ENCODE results near the gene ADAMTSL1. TPM values are rescaled to one million over a fixed set of nuclear protein-coding genes. Genes with fewer than 3 reads are reported as not detected.

The ADAMTSL1 gene
- total and polyA plus RNA-seq, 2 of the 8 experiments (the other 6 are each of a cell fraction or from before 2014, with no cell fraction given) = 0.84 to 1.1 TPM

GRCh38 chr9:18429070-18429469, 44.9 kb upstream of the ADAMTSL1 start:
- Histone ChIP-seq H3K56ac (replicated peaks; ENCODE audit: insufficient read length, low read depth, low read length) (no peak overlapping the region), H3K27ac (ENCODE audit: low read depth, low read length) (no peak overlapping the region), H4K91ac (replicated peaks; ENCODE audit: insufficient read length, low read length) (no peak overlapping the region), H2BK120ac (replicated peaks; ENCODE audit: low read depth, low read length) (no peak overlapping the region), H2BK5ac (ENCODE audit: low read depth, low read length) (no peak overlapping the region), H2BK15ac (ENCODE audit: low read length) (no peak overlapping the region), H3K14ac (ENCODE audit: insufficient read length) (no peak overlapping the region), H3K4ac (replicated peaks; ENCODE audit: insufficient read length, low read depth, low read length) (no peak overlapping the region), H3K4me1 (replicated peaks in 1 of 4; ENCODE audit: control insufficient read depth in 3 of 4, insufficient read depth in 4 of 4, low read length in 3 of 4) (no peaks in the 10 kb centered on the region), H2AK5ac (ENCODE audit: low read depth, low read length) (no peak overlapping the region), H3K18ac (ENCODE audit: extremely low read depth, low read length) (no peak overlapping the region), H3K23ac (ENCODE audit: insufficient read length) (no peak overlapping the region), H2BK12ac (ENCODE audit: low read depth, low read length) (no peak overlapping the region), H2AFZ (ENCODE audit: low read length) (no peak overlapping the region), H3K27me3 (replicated peaks in 1 of 4; ENCODE audit: control insufficient read depth in 3 of 4, extremely low read depth in 1 of 4, insufficient read depth in 3 of 4, low read length in 3 of 4) (no peaks in the 10 kb centered on the region), H4K5ac (ENCODE audit: insufficient read length, low read depth, low read length) (no peak overlapping the region), H4K20me1 (replicated peaks in 1 of 2; ENCODE audit: control insufficient read depth in 1 of 2, insufficient read depth in 2 of 2, low read length in 2 of 2) (no peaks in the 10 kb centered on the region), H3K9me3 (ENCODE audit: insufficient read depth in 2 of 2, low read depth in 1 of 2, low read length in 1 of 2) (no peaks in the 10 kb centered on the region), H3K79me1 (ENCODE audit: low read depth, low read length) (no peaks in the 10 kb centered on the region), H4K8ac (ENCODE audit: extremely low read depth, insufficient read depth, low read length) (no peak overlapping the region), H3K79me2 (ENCODE audit: control insufficient read depth in 1 of 2, insufficient read depth in 2 of 2, low read length in 2 of 2) (no peaks in the 10 kb centered on the region), H3K4me3 (ENCODE audit: extremely low read depth in 1 of 4, insufficient read depth in 2 of 4, low read depth in 3 of 4, low read length in 4 of 4) (no peak overlapping the region), H2BK20ac (ENCODE audit: low read length) (no peak overlapping the region), H3K23me2 (ENCODE audit: low read depth, low read length) (no peaks in the 10 kb centered on the region), H3K4me2 (ENCODE audit: insufficient read depth in 1 of 2, low read depth in 2 of 2, low read length in 2 of 2) (no peak overlapping the region), H3K36me3 (ENCODE audit: control insufficient read depth in 2 of 4, insufficient read depth in 4 of 4, low read length in 3 of 4) (no peaks in the 10 kb centered on the region), H3K9ac (replicated peaks in 1 of 4; ENCODE audit: extremely low read depth in 1 of 4, low read depth in 3 of 4, low read length in 3 of 4) (no peak overlapping the region)
- WGBS, 2 experiments (ENCODE audit: extremely low coverage in 1 of 2, insufficient coverage in 1 of 2, insufficient read length in 1 of 2, insufficient replicate concordance in 2 of 2, low coverage in 1 of 2, low lambda C conversion rate in 2 of 2, missing lambda C conversion rate in 1 of 2) = 95% methylated on average over 2 of the region's 2 CpGs; no CpG with 5 or more reads in 1 of the 2 experiments
- POLR2A ChIA-PET (ENCODE audit: partially characterized antibody) = no interaction called here
- DNase-seq (ENCODE audit: low read depth in 1 of 2, low spot score in 2 of 2) (no peak), FAIRE-seq (no peak)
- CTCF ChIA-PET (ENCODE audit: partially characterized antibody) = interaction anchor here (0.7 to 3.5 kb wide), 3 partner anchors 10 to 365 kb away, joined by 3 to 23 read pairs (median 3); no protein-coding TSS in a partner anchor
- no peak for TF ChIP-seq NANOG (IDR thresholded peaks at IDR 0.05; ENCODE audit: insufficient read depth, low read depth, low read length, poor library complexity, severe bottlenecking)
- no peak for TF ChIP-seq KDM5A (IDR thresholded peaks at IDR 0.05; ENCODE audit: low read length)
- no peak for TF ChIP-seq GTF2F1 (IDR thresholded peaks at IDR 0.05; ENCODE audit: borderline replicate concordance, low read depth, low read length)
- TF ChIP-seq BRCA1 (IDR thresholded peaks at IDR 0.05; ENCODE audit: low read depth, low read length) = no peak
- no peak for TF ChIP-seq EGR1 (IDR thresholded peaks at IDR 0.05; ENCODE audit: borderline replicate concordance, low read depth, low read length)
- TF ChIP-seq KDM1A (IDR thresholded peaks at IDR 0.05; ENCODE audit: borderline replicate concordance, low read length) = no peak
- no peak for TF ChIP-seq CHD1 (IDR thresholded peaks at IDR 0.05; ENCODE audit: low read depth, low read length)
- no peak for TF ChIP-seq POLR2A (IDR thresholded peaks at IDR 0.05; ENCODE audit: control extremely low read depth in 1 of 2, low read depth in 2 of 2, low read length in 2 of 2)
- TF ChIP-seq SRF (IDR thresholded peaks at IDR 0.05; ENCODE audit: low read depth, low read length) = no peak
- TF ChIP-seq TBP (IDR thresholded peaks at IDR 0.05; ENCODE audit: low read depth, low read length) = no peak
- no peak for TF ChIP-seq RBBP5 (IDR thresholded peaks at IDR 0.05; ENCODE audit: borderline replicate concordance, low read depth, low read length)
- TF ChIP-seq USF2 (IDR thresholded peaks at IDR 0.05; ENCODE audit: low read length) = no peak
- no peak for TF ChIP-seq JUN (IDR thresholded peaks at IDR 0.05; ENCODE audit: low read depth, low read length)
- no peak for TF ChIP-seq SP1 (IDR thresholded peaks at IDR 0.05; ENCODE audit: low read depth, low read length)
- no peak for TF ChIP-seq RXRA (IDR thresholded peaks at IDR 0.05; ENCODE audit: insufficient read depth, low read depth, low read length)

Data from H1 (cell line).